Inferior parietal cortex (tissue), 1 donor: ENCODE measurements around the gene DIO3.
"Not testable (repeated sequence)": the region's sequence is repeated elsewhere in the genome, so short reads cannot be mapped to it uniquely, and the experiment has no call there.

ENCODE experiments used
- DNase-seq: peaks from one replicate; pipeline ENCODE4 v3.0.0-alpha.2; 2016; ENCODE audit errors: extremely low spot score

The DIO3 gene

DNA sequence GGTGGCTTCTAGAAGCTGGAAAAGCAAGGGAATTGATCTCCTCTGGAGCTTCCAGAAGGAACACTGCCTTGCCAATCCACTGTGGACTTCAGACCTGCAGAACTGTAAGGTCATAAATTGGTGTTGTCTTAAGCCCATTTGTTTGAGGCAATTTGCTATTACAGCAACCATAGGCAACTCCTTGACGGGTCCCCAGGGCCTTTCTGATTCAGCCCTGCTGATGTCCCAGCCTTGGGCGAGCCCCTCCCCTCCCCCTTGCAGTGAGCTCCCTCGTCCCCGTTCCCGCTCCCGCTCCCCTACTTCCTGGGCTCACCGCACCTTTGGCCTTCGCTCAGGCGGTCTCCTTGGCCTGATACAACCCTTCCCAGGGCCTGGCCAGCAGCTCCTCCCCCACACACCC lies 18.9 kb upstream of the DIO3 start:
- no peak for DNase-seq

DNA sequence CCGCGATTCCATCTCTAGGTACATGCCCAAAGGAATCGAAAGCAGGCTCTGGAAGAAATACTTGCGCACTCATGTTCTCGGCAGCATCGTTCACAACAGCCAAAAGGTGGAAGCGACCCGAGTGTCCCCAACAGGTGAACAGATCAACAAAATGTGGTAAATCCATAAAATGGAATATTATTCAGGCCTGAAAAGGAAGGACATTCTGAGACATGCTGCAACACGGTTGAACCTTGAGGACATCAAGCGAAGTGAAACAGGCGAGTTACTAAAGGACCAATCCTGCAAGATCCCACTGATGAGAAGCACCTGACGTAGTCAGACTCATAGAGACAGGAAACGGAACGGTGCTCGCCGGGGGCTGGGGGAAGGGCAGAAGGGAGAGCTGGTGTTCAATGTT lies 17.5 kb upstream of the DIO3 start:
- DNase-seq, result no peak

DNA sequence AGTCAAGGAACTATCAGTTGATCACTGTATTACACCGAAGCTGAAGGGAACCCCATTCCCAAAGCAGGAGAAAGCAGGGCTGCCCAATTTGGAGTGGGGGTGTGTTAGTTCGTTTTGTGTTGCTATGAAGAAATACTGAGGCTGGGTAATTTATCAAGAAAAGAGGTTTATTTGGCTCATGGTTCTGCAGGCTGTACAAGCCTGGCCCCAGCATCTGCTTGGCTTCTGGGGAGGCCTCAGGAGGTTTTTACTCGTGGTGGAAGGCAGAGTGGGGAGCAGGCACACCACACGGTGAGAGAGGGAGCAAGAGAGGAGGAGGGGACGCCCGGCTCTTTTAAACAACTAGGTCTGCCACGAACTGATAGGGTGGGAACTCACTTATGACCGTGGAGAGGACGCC lies 16.7 kb upstream of the DIO3 start:
- DNase-seq, result no peak

DNA sequence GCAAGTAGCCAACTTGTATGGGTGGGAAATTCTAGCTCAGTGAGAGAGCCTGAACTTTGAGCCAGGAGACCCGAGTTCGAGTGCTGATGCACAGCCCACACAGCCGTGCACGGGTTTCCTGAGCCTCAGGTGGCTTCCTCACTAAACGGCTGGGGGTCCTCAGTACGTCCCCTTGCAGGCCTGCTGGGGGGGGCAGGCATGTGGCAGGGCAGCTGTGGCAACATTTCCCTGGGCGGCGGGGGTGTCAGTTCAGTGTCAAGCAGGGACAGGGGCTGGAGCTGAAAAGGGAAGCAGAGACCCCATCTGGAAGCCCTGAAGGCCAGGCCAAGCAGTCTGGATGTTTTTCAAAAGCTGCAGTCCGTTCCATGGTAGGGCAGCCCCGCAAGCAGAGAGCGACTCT lies 14.6 kb upstream of the DIO3 start:
- no peak for DNase-seq

DNA sequence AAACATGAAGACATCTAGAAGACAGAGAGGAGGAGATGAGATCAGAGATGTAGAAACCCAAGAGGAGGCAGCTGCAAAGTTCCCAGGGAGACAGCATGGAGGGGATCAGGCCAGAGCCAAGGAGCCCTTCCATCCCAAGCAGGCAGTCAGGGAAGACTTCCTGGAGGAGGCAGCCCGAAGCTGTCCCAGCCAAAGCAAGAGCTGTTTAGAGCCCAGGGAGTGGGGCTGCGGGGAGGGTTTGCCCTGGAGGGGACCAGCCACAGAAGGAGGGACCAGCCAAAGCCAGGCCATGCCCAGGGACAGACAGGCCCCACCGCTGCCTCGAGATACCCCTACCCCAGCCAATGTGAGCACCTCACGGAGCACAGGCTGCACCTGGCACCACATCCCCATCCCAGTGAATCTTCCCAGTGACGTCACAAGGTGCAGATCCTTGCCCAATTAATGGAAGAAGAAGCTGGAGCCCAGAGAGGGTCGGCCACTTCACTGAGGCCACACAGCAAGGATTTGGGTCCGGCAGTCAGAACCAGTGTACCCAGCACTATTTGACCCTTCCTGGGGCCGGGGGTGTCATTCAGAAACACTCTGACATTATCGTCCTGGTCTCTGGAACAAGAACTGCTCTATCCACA lies 14.1 kb upstream of the DIO3 start:
- no peak for DNase-seq

DNA sequence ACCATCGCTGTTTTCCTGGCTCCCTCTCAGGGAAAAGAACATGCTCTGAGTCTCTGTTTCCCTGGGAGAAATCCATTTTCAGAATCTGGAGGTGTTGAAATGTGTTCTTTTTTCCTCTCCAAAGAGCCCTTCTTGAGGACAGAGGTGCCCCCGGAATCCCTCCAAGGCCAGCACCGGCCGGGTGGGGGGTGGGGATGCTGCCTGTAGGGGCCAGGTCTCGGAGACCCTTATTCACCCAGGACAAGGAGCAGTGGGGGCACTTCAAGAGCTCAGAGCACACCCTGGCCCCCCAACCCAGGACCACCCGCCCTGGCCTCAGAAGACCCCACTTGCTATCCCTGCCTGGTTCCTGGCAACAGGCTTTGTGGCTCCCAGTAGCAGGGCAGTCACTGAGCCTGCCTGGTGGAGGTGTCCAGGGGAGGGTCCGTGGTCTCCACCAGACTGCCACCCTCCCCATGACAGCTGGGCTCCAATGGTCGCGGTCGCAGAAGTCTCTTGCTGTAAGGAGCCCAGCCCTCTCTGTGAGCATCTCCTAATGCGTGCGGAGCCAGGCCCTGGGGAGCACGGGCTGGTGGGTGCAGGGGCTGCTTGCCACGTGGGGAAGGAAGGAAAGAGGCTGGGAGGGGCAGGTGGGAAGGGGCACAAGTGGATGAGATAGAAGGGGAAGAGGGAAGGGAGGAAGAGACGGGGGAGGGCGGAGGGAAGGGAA lies 13.2 kb upstream of the DIO3 start:
- DNase-seq, result no peak

DNA sequence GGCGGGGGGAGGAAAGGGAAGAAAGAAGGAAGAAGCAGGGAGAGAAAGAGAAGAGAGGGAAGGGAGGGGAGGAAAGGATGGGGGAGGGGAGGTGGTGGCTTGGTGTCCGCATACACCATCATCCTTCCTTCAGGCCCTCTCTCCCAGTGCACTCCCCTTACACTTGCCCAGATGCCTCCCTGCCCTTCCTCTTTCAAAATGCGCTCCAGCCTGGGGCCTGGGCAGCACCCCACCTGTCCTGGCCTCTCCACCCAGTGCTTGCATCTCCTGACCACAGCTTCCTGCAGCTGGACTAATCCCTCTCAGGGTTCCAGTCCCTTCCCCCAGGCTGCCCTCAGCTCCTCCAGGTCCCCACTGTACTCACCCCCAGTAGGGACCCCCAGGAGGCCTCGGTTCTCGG lies 12.6 kb upstream of the DIO3 start:
- DNase-seq, result no peak

DNA sequence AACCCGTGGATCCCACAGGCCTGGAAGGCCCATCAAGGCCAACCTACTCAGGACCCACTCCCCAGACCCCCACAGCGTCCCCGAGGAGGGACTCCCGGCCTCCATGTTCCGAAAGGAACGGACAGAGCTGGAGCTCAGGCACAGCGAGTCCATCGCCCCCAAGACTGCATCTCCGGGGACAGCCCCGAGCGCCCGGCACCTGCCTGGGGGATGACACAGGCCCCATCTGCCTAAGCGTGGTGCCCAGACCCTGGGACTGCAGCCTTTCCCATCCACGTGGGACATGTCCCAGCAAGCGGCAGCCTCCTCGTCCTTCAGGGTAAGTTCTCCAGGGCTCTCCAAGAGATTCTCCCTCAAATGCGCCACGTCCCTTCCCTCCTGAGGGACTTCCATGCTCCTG lies 12.1 kb upstream of the DIO3 start:
- DNase-seq, result no peak

DNA sequence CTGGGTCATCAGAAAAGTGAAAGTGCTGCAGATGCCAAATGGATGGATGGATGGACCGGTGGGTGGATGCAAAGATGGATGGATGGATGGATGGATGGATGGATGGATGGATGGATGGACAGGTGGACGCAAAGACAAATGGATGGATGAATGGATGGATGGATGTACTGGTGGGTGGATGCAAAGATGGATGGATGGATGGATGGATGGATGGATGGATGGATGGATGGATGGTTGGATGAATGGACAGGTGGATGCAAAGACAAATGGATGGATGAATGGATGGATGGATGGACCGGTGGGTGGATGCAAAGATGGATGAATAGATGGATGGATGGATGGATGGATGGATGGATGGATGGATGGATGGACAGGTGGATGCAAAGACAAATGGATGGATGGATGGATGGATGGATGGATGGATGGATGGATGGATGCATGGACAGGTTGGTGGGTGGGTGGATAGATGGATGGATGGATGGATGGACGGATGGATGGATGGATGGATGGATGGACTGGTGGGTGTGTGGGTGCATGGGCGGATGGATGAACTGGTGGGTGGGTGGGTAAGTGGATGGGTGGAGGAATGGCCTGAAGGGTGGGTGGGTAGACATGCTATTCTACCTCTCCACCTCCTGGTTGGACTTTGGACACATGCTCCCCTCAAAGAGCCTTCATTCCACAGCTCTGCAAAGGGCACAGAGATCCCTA lies 10.9 kb upstream of the DIO3 start:
- not testable (repeated sequence) for DNase-seq

DNA sequence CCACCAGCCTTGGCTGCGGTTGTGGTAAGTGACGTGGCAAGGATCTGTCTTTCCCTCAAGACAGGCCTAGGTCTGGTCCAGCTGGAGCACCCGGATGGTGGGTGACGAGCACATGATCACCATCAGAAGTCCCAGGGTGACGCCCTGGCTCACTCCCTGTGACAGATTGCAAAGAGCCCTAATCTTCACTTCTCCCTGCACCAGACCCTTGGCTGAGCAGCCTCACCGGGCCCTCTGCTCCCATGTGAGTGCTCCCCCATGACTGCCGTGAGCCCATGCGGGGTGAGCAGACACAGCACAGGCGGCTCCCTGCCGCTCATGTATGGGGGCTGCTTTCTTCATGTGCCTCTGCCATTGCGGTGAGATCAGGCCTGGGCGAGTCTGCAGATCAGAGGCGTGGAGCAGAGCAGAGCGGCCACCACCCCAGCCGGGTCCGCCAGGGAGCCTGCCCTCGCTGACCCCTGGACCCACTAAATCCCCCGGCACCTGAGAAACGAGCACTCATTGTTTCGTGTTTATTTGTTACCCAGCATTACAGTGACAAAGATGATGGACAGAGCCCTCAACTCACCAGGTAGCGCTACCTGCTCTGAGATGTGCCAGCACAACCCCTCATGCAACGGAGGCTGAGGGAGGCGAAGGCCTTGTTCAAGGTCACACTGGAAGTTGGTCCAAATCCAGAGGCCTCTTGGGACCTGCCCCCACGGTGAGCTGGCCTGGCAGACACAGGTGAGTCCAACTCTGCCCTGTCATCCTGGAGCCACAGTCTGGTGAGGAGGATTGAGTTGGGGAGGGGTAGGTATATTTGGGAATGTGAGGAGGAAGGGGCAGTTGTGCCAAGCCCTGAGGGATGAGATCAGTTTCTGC lies 9.3 kb upstream of the DIO3 start:
- DNase-seq, result no peak

DNA sequence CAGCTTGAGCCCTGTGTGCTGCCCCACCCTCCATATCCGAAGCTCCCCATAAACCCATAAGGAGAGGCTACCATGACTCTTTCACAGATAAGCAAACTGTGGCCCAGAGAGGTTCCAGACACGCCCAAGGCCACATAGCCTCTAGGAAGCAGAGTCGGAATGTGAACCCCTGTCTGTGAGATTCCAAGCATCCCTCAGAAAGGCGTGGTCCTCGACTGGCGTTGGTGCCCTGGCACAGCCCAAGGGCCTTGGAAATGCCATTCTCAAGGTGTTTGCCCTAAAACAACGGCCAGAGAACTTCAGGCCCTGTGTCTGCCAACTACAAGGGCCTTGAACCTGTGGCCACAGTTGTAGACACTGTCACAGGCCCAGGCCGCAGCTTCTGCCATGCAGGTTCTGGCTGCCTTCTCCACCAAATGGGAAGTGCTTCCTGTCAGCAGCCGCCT lies 8.5 kb upstream of the DIO3 start:
- no peak for DNase-seq

DNA sequence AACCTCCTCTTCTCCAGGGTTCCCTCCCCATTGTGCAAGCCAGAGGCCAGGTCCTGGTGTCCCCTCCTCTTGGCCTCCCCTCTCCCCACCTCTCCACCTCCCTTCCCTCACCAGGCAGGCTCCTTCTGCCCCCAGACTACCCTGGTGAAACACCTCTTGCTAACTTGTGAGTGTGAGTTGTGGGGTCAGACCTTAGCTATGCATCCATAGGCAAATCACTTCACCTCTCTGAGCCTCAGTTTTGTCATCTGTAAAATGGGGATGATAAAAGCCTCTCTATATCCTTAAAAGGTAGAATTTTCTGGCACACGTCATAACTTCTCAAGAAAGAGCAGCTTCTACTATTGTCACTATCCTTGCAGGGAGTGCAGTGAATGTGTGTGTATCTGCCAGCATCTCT lies 7.9 kb upstream of the DIO3 start:
- DNase-seq, result no peak

DNA sequence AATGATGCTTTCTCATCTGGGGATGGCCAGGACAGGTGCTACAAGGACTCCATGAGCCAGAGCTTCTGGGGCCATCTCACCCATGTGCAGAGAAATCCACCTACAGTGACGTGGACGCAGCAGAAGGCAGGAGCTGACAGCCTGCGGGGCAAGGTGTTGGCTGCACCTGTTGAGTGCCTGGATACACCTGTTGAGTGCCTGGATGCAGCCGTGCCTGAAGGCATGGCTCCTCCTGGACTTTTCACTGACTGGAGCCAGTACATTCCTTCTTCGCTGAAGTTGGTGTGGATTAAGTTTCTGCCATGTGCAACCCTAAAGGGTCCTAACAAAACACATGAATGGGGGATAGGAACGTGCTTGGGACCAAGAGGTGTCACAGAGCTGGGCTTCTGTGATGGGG lies 7.4 kb upstream of the DIO3 start:
- no peak for DNase-seq

DNA sequence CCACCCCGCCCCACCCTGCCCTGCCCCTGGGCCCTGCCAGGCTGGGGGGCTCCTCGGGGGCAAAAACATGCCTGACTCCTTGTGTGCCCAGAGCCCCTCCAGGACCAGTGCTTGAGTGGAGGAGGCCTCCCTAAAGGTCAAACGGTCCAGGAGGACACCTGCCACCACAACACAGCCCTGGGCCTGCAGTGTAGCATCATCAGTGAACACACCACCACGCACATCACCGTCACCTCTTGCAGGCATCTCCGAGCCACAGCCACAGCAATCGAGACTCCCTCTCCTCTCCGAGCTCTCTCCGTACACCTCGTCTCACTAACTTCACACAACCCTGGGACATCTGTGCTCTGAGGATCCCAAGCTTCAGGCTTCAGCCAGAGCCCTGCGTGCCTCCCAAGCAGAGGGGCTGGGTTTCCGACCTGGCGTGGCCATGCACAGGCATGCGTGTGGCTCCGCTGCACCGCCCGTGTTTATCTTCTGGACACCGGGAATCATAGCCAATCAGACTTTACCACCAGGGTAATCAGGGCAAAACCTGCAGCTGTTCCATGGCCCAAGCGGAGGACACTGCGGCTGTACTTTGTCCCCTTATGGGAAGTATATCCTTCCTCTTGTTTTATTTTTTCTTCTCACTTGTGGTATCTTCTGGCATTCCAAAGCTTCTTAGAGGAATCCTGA lies 6.2 kb upstream of the DIO3 start:
- DNase-seq, result no peak

DNA sequence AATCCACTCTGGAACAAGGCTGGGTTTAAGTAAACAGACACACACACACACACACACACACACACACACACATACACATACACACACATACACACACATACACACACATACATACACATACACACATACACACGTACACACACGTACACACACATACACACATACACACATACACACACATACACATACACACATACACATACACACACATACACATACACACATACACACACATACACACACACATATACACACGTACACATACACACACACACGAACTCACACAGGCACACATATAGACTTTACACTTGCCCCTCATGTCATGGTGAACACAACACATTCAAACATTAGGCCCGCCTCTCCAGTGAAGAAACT lies 5.6 kb upstream of the DIO3 start:
- not testable (repeated sequence) for DNase-seq

DNA sequence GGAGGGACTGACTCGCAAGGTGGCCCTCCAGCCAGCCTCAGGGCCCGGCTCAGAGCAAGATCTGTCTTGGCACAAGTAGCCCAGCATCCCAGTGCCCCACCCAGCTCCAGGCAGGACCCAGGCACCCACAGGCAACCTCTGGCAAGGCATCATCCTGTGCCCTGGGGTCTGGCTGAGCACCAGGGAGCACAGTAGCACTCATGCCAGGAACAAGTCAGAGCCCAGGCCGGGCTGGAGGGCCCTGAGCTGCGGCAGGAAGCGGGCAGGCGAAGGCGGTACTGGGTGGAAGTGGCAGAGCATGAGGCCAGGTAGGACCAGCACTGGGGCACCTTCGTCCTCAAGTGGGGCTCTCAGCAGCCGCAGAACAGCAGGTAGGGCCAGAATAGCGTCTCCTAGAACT lies 5.2 kb upstream of the DIO3 start:
- DNase-seq, result no peak

DNA sequence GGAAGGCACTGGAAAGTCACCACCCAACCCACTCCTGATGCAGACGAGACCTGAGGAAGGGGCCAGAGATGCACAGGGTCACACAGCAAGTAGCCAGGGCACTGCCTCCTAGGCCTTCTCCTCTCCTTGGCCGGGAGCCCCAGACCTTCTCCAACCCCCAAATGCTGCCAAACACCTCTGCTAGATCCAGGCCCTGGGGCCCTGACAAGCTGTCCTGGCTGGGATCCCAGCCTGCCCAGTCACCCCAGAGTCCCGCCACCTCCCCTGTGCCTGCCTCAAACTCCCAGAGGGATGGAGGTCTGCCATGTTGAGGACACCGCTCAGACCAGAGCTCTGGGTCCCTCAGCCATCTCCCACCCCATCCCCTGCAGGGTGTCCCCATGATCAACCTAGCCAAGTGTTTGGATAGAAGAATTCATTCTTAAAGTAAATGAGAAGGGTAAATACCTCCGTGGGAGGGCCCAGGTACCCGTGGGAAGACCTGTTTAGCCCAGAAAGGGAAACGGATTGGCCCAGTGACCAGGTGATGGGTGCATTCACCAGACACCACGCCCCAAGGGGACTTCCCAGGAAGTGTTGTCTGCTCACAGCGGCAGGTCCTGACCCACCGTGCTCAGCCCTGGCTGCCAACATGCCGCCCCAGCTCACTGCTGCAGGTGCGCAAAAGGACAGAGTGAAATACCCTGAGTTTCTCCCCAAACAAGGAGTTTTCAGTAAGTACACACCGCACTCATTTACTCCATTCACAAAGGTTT lies 4.6 kb upstream of the DIO3 start:
- DNase-seq, result no peak

DNA sequence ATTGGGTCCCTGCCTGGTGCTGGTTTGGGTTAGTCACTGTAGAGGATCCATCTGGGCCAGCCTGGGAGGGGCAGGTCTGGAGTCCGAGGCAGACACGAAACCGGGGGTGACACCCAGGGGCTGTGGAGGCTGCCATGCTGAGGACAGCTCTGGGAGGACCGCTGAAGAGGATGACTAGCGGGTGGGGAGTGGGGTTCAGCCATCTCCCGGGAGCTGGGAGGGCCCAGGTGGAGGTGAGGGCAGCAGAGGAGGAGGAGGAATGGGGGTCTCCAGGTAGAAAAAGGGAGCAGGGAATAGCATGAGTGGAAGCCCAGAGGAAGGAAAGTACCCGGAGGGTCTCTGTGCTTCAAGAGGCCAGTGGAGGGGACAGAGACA lies 4.0 kb upstream of the DIO3 start:
- DNase-seq, result no peak

DNA sequence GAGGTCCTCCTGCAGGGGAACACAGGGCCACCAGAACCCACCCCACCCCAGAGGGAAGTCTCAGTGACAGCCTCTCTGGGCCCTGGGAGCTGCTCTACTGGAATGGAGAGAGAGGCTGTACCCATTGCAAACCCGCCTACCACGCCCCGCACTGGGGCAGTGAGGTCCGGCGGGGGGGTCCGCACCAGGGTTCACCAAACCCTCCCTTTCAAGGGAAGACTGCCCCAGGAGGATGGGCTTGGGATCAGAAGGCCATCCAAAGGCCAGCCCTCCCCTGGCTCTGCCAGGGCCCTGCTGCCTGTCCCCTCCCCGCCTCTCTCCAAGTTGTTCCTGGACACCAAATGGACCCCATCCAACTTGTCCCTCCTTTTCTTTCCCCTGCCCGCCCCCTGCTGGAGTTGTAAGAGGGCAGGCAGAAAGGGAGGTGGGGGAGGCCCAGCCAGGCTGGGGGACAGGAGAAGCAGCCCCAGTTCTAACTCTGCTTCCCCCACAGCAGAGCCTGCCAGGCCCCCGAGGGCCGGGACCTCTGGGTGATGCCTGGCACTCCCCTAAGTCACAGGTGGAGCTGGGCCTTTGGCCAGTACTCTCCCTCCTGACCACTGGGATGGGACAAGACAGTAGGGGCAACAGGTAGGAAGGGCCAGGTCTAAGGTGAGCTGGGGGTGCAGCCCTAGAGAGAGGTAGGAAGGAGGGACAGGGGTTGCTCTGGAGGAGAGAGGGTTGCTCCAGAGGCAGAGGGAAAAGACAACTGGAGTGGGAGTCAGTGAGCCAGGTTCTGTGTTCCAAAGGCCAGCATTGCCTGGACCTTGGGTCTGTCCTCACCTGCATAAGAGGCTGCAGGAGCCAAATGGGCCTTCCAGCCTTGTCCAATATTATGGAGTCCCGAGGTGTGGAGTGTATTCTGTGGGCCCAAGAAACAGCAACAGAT lies 3.2 kb upstream of the DIO3 start:
- DNase-seq, result no peak

DNA sequence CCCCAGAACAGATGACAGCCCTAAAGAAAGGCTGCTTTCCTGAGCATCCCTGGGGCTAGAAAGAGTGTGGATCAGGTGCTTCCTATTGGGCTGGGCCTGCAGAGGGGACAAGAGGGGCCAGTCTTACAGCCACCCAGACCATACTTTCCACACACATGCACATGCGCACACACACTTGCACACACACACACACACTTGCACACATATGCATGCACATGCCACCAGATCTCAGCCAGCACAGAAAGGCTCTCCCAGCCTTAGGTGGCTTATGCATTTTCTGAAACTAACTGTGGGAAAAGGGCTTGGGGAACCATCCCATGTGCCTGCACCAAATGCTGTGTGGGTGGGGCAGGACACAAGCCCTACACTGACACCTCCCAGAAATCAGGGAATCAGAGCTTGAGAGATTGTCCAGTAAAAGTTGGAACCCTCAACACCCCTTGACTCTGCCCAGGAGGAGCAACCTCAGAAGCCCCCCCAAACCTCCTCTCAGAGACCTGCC lies 2.5 kb upstream of the DIO3 start:
- no peak for DNase-seq
